ENCODE data around the gene PPP1R36. TPM values are rescaled to one million over a fixed set of nuclear protein-coding genes. Genes with fewer than 3 reads are reported as not detected.

The PPP1R36 gene
- total RNA-seq, 6 experiments from 2014 or later, result 0.20 to 0.81 (median 0.27) TPM

DNA sequence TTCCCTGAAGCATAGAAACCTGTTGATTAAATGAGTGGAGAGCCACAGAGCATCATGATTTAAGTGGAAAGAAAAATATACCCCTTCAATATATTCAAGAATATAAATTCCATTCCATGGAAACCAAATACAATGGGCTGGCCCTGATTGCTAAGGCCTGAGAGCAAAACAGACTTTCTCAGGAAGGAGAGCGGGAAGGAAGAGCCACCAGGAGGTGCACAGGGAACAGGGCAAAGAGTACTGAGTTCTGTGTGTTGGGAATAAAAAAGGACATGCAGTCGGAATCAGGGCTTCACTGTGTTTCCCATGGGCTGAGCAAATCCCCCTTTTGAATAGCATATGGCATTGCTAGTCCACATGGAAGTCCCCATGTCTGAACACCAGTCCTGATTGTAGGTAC is 84.8 kb downstream of the PPP1R36 start:
- no peaks in the 10 kb centered on the region; the same call in 1 of the 2 replicates for H3K36me3 Mint-ChIP-seq (ENCODE audit: low read depth)
- no peak overlapping the region for H3K4me3 Mint-ChIP-seq
- peaks cover 50% of the 10 kb centered on the region for H3K4me1 Mint-ChIP-seq (ENCODE audit: low read depth)
- H3K9me3 Mint-ChIP-seq, result no peaks in the 10 kb centered on the region
- H3K27me3 Mint-ChIP-seq (ENCODE audit: insufficient read depth), result peaks cover 2% of the 10 kb centered on the region; the same call in 1 of the 2 replicates
- H3K27ac Mint-ChIP-seq, result no peak overlapping the region
- TF ChIP-seq, protein P1, sequence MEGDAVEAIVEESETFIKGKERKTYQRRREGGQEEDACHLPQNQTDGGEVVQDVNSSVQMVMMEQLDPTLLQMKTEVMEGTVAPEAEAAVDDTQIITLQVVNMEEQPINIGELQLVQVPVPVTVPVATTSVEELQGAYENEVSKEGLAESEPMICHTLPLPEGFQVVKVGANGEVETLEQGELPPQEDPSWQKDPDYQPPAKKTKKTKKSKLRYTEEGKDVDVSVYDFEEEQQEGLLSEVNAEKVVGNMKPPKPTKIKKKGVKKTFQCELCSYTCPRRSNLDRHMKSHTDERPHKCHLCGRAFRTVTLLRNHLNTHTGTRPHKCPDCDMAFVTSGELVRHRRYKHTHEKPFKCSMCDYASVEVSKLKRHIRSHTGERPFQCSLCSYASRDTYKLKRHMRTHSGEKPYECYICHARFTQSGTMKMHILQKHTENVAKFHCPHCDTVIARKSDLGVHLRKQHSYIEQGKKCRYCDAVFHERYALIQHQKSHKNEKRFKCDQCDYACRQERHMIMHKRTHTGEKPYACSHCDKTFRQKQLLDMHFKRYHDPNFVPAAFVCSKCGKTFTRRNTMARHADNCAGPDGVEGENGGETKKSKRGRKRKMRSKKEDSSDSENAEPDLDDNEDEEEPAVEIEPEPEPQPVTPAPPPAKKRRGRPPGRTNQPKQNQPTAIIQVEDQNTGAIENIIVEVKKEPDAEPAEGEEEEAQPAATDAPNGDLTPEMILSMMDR (IDR thresholded peaks at IDR 0.05), result no peak
- no peak for DNase-seq

DNA sequence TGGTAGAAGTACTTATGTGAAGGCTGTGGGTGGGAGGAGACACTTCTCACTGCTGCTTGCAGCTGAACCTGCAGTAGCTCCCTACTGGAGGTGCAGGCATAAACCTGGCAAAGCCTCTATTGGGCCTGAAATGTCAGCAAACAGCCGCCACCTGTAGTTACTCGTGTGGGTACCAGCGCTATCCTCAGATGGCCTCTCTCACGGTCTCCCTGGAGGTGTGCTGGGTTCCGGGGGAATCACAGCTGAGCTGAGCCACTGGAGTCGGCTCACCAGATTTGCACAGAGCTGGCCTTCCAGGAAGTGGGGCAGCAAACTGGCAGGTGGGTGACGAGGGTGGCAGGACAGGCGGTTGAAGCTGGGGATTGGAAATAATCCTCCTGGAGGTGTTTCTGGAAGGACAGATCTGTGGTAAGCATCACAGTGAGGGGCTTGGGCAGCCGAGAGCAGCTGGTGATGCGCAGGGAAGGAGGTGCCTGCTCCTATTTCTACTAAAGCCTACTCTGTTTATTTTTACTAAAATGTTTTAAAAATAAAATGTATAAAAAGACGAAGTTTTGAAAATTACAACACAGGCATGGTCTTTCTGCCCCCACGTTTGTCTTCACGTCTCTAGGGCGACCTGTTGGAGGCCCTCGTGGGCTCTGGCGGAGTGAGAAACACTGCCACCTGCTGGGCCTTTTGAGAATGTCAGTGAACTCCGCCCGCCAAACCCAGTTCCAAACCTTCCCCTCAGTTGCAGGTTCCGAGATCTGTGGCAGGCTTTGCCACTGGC is 86.6 kb downstream of the PPP1R36 start:
- no peaks in the 10 kb centered on the region; the same call in 1 of the 2 replicates for H3K36me3 Mint-ChIP-seq (ENCODE audit: low read depth)
- H3K9me3 Mint-ChIP-seq, result no peaks in the 10 kb centered on the region
- TF ChIP-seq, protein P1 (IDR thresholded peaks at IDR 0.05), result peak; percentile 96
- peaks cover 3% of the 10 kb centered on the region; the same call in 1 of the 2 replicates for H3K27me3 Mint-ChIP-seq (ENCODE audit: insufficient read depth)
- DNase-seq, result peak; percentile 36
- peaks cover 42% of the 10 kb centered on the region for H3K4me1 Mint-ChIP-seq (ENCODE audit: low read depth)
- peak overlapping the region; percentile 52 for H3K27ac Mint-ChIP-seq
- H3K4me3 Mint-ChIP-seq, result no peak overlapping the region

DNA sequence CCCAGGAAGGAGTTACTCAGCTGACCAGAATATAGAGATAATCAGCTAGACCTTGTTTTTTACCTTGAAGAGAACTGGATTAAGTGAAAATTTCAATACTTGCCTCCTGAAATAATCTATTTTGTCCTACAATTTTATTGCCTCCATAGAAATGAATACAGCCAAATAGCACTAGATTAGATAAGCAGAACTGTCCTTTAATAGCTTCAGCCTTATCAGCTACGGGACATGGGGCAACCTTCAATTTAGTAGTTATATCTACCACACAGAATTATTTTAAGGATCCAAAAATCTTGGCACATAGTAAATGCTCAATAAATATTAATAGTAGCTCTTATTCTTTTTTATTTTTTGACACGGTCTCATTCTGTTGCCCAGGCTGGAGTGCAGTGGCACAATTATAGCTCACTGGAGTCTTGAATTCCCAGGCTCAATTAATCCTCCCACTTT is 87.2 kb downstream of the PPP1R36 start:
- TF ChIP-seq, protein P1 (IDR thresholded peaks at IDR 0.05), result peak; percentile 58
- no peak overlapping the region for H3K4me3 Mint-ChIP-seq
- H3K9me3 Mint-ChIP-seq, result no peaks in the 10 kb centered on the region
- no peak for DNase-seq
- no peaks in the 10 kb centered on the region; the same call in 1 of the 2 replicates for H3K36me3 Mint-ChIP-seq (ENCODE audit: low read depth)
- peaks cover 5% of the 10 kb centered on the region; the same call in 1 of the 2 replicates for H3K27me3 Mint-ChIP-seq (ENCODE audit: insufficient read depth)
- H3K27ac Mint-ChIP-seq, result peak overlapping the region; percentile 52
- H3K4me1 Mint-ChIP-seq (ENCODE audit: low read depth), result peaks cover 39% of the 10 kb centered on the region

DNA sequence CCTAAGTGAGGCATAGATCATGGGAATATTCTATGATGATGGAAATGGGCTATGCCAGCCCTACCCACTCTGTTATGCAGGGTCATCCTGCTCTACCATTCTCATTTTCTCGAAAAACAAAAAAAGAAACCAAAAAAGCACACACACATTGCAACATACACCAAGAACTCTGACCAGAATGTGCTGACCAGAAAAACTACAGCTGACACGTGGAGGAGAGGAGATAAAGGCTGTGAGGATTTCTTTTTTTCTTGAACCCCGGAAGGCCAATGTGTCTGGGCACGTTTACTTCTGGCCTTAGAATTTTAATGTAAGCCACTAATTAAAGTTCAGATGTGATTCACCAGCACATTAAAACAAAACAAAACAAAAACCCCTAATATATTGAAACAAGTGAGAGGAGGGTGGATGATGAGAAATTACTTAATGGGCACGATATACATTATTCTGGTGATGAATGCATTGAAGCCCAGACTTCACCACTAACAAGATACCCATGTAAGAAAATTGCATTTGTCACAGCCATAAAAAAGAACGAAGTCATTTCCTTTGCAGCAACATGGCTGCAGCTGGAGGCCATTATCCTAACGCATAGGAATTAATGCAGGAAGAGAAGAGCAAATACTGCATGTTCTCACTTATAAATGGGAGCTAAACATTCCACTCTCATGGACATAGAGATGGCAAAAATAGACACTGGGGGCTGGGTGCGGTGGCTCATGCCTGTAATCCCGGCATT is 88.1 kb downstream of the PPP1R36 start:
- Mint-ChIP-seq H3K27me3 (ENCODE audit: insufficient read depth) (peaks cover 5% of the 10 kb centered on the region; the same call in 1 of the 2 replicates), H3K4me1 (ENCODE audit: low read depth) (peaks cover 31% of the 10 kb centered on the region), H3K4me3 (peak overlapping the region; percentile 72), H3K27ac (peak overlapping the region; percentile 77), H3K9me3 (peaks cover under 1% of the 10 kb centered on the region; the same call in 1 of the 2 replicates), H3K36me3 (ENCODE audit: low read depth) (peaks cover under 1% of the 10 kb centered on the region)
- no peak for DNase-seq
- TF ChIP-seq, protein P1 (IDR thresholded peaks at IDR 0.05), result no peak

DNA sequence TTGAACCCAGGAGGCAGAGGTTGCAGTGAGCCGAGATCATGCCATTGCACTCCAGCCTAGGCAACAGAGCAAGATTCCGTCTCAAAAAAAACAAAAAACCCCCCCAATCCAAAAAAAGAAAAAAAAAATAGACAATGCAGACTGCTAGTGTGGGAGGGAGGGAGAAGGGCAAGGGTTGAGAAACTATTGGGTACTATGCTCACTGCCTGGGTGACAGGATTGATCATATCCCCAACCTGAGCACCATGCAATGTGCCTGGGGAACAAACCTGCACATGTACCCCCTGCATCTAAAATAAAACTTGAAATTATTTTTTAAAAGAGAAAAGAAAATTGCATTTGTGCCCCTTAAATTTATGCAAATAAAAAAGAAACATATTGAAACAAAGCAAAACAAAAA is 88.9 kb downstream of the PPP1R36 start:
- TF ChIP-seq, protein P1 (IDR thresholded peaks at IDR 0.05), result no peak
- peak overlapping the region; percentile 61; the same call in 1 of the 2 replicates for H3K27ac Mint-ChIP-seq
- H3K4me3 Mint-ChIP-seq, result peak overlapping the region; percentile 24; the same call in 1 of the 2 replicates

More for the DNA sequence above, 88.9 kb downstream of the PPP1R36 start:
- H3K4me1 Mint-ChIP-seq (ENCODE audit: low read depth), result peaks cover 31% of the 10 kb centered on the region
- H3K9me3 Mint-ChIP-seq, result peaks cover 7% of the 10 kb centered on the region
- peaks cover 8% of the 10 kb centered on the region for H3K36me3 Mint-ChIP-seq (ENCODE audit: low read depth)
- DNase-seq, result no peak
- peaks cover 4% of the 10 kb centered on the region; the same call in 1 of the 2 replicates for H3K27me3 Mint-ChIP-seq (ENCODE audit: insufficient read depth)

Other genes with a start within 250 kb of the PPP1R36 start
- 100 to 1,000 TPM in 4 of 6 experiments, 10 to 100 TPM in 2; 81.3 to 116 (median 111) TPM for gene MTHFD1, start 161.6 kb upstream of the PPP1R36 start, total RNA-seq (2021; fragmentation: NEBNext Ultra II Directional; extraction: Animal tissue kit (Norgen Biotek cat#: 25700))
- 1 to 10 TPM in 4 of 6 experiments, under 1 TPM in 2; 0.94 to 1.3 (median 1.2) TPM for gene AKAP5, start 84.5 kb upstream of the PPP1R36 start, total RNA-seq (2021; fragmentation: NEBNext Ultra II Directional; extraction: Animal tissue kit (Norgen Biotek cat#: 25700))
- 1 to 10 TPM; 5.7 to 8.2 (median 7.1) TPM for gene ZBTB25, start 46.1 kb upstream of the PPP1R36 start, total RNA-seq (2021; fragmentation: NEBNext Ultra II Directional; extraction: Animal tissue kit (Norgen Biotek cat#: 25700))
- 10 to 100 TPM; 22.3 to 29.3 (median 25.5) TPM for gene ZBTB1, start 45.2 kb upstream of the PPP1R36 start, total RNA-seq (2021; fragmentation: NEBNext Ultra II Directional; extraction: Animal tissue kit (Norgen Biotek cat#: 25700))
- gene HSPA2, start 9.2 kb upstream of the PPP1R36 start, total RNA-seq (2021; fragmentation: NEBNext Ultra II Directional; extraction: Animal tissue kit (Norgen Biotek cat#: 25700)), result 1 to 10 TPM; 5.6 to 9.6 (median 9.2) TPM
- gene PLEKHG3, start 154.5 kb downstream of the PPP1R36 start, total RNA-seq (2021; fragmentation: NEBNext Ultra II Directional; extraction: Animal tissue kit (Norgen Biotek cat#: 25700)), result 10 to 100 TPM in 3 of 6 experiments, 1 to 10 TPM in 3; 6.0 to 11.7 (median 9.2) TPM

Measured in HFFc6 (cell line).